GM23338 (cell line): Measurements from ENCODE around the gene SCAF8. TPM values are rescaled to one million over a fixed set of nuclear protein-coding genes. Genes with fewer than 3 reads are reported as not detected.
"Not testable (repeated sequence)": the region's sequence is repeated elsewhere in the genome, so short reads cannot be mapped to it uniquely, and the experiment has no call there.

Experiments used
- ATAC-seq: fragments of 200-7000 bp; cut with Tn5 transposase; 3 replicates; pipeline ENCODE4 v1.9.1; 2020
- DNase-seq: peaks from one replicate; pipeline ENCODE4 v3.0.0-alpha.2; 2015; ENCODE audit warnings: low spot score
- H2AFZ ChIP-seq: fragments of 200-600 bp; sonication (generic); 2 replicates; pipeline ENCODE4 v1.8.0; 2016; ENCODE audit warnings: antibody characterized with exemption, mild to moderate bottlenecking, moderate library complexity
- H3F3A ChIP-seq: fragments of 200-600 bp; sonication (generic); replicated peaks from 2 replicates; pipeline ENCODE4 v1.8.0; 2017; ENCODE audit warnings: antibody characterized with exemption, mixed run types, low read depth
- H3K27ac ChIP-seq: fragments of 200-600 bp; sonication (generic); 2 replicates; pipeline ENCODE4 v1.6.1; 2016; ENCODE audit warnings: low read depth
- H3K27me3 ChIP-seq: fragments of 200-600 bp; sonication (generic); 2 replicates; pipeline ENCODE4 v1.8.0; 2016; ENCODE audit warnings: mild to moderate bottlenecking, mixed run types, moderate library complexity; ENCODE audit not compliant: insufficient read depth
- H3K36me3 ChIP-seq: fragments of 200-600 bp; sonication (generic); 2 replicates; pipeline ENCODE4 v1.8.0; 2016; ENCODE audit warnings: mild to moderate bottlenecking; ENCODE audit not compliant: insufficient read depth
- H3K4me1 ChIP-seq: fragments of 200-600 bp; sonication (generic); 2 replicates; pipeline ENCODE4 v1.8.0; 2016; ENCODE audit warnings: mild to moderate bottlenecking, moderate library complexity; ENCODE audit not compliant: insufficient read depth
- H3K4me2 ChIP-seq: fragments of 200-600 bp; sonication (generic); 2 replicates; pipeline ENCODE4 v1.7.1; 2017; ENCODE audit warnings: mixed run types
- H3K4me3 ChIP-seq: fragments of 200-600 bp; sonication (generic); 2 replicates; pipeline ENCODE4 v1.6.1; 2016; ENCODE audit warnings: mixed run types
- H3K79me2 ChIP-seq: fragments of 200-600 bp; sonication (generic); replicated peaks from 2 replicates; pipeline ENCODE4 v1.8.0; 2017; ENCODE audit warnings: mild to moderate bottlenecking; ENCODE audit not compliant: insufficient read depth
- H3K9me2 ChIP-seq: fragments of 200-600 bp; sonication (generic); 2 replicates; pipeline ENCODE4 v1.8.0; 2017; ENCODE audit not compliant: insufficient read depth
- H4K20me1 ChIP-seq: fragments of 200-600 bp; sonication (generic); replicated peaks from 2 replicates; pipeline ENCODE4 v1.8.0; 2017; ENCODE audit warnings: mild to moderate bottlenecking; ENCODE audit not compliant: insufficient read depth
- H3K27ac Mint-ChIP-seq: 2 replicates; pipeline ENCODE4 v1.8.0; 2020; ENCODE audit warnings: inconsistent platforms, mild to moderate bottlenecking, moderate library complexity, mixed read lengths
- H3K27me3 Mint-ChIP-seq: 3 replicates; pipeline ENCODE4 v1.8.0; 2022; ENCODE audit warnings: low read depth, mild to moderate bottlenecking, moderate library complexity, mixed read lengths, inconsistent platforms; ENCODE audit not compliant: insufficient read depth, poor library complexity
- H3K36me3 Mint-ChIP-seq: 3 replicates; pipeline ENCODE4 v1.8.0; 2021; ENCODE audit warnings: low read depth, mild to moderate bottlenecking, inconsistent platforms, moderate library complexity, mixed read lengths
- H3K4me1 Mint-ChIP-seq: 3 replicates; pipeline ENCODE4 v1.8.0; 2020; ENCODE audit warnings: mild to moderate bottlenecking, inconsistent platforms, mixed read lengths
- H3K4me3 Mint-ChIP-seq: 3 replicates; pipeline ENCODE4 v1.8.0; 2021; ENCODE audit warnings: moderate library complexity, mild to moderate bottlenecking, inconsistent platforms, mixed read lengths
- H3K9me3 Mint-ChIP-seq: 3 replicates; pipeline ENCODE4 v1.8.0; 2020; ENCODE audit warnings: moderate library complexity, mild to moderate bottlenecking, inconsistent platforms, mixed read lengths
- CREB1 ChIP-seq: fragments of 250-450 bp; sonication (Bioruptor Pico); IDR thresholded peaks from 2 replicates; pipeline ENCODE4 v1.5.0; 2020; ENCODE audit warnings: low read depth, mild to moderate bottlenecking, moderate library complexity
- ETS1 ChIP-seq: IDR thresholded peaks from 2 replicates; pipeline ENCODE4 v1.6.1; 2016; ENCODE audit warnings: antibody characterized with exemption
- NANOG ChIP-seq: IDR thresholded peaks from 2 replicates; pipeline ENCODE4 v1.6.1; 2016; ENCODE audit warnings: antibody characterized with exemption, borderline replicate concordance
- REST ChIP-seq: IDR thresholded peaks from one replicate; pipeline ENCODE4 v1.6.1; 2018; ENCODE audit warnings: antibody characterized with exemption; ENCODE audit not compliant: unreplicated experiment
- STAT1 ChIP-seq: IDR thresholded peaks from one replicate; pipeline ENCODE4 v1.6.1; 2016; ENCODE audit warnings: antibody characterized with exemption; ENCODE audit not compliant: unreplicated experiment
- ZNF114 ChIP-seq: fragments of 250-450 bp; sonication (Bioruptor Pico); IDR thresholded peaks from 2 replicates; pipeline ENCODE4 v1.5.0; 2020; ENCODE audit warnings: mild to moderate bottlenecking, moderate library complexity
- ZNF331 ChIP-seq: fragments of 250-450 bp; sonication (Bioruptor Pico); IDR thresholded peaks from 2 replicates; pipeline ENCODE4 v1.5.0; 2020; ENCODE audit warnings: low read depth, mild to moderate bottlenecking, moderate library complexity
- polyA plus RNA-seq: library from polyadenylated mRNA; unstranded; fragments of >200 nt; fragmentation: Nextera tagmentation; extraction: Ambion mirVana; gene quantifications from 2 replicates; pipeline ENCODE4 v1.2.1, GENCODE V29; 2016
- total RNA-seq: library from RNA; depleted of rRNA; stranded (reverse); fragments of >200 nt; shearing (Covaris generic); gene quantifications from 2 replicates; pipeline ENCODE4 v1.2.3, GENCODE V29; 2014

Gene SCAF8
- total and polyA plus RNA-seq, 2 experiments from 2014 or later = 13.8 to 37.9 TPM

GRCh38 chr6:154768280-154768679 lies 35.1 kb downstream of the SCAF8 start:
- Mint-ChIP-seq H3K27me3 (peaks cover 8% of the 10 kb centered on the region), H3K36me3 (peaks cover 4% of the 10 kb centered on the region; the same call in 2 of the 3 replicates), H3K4me3 (no peak overlapping the region), H3K27ac (no peak overlapping the region), H3K4me1 (peaks cover 41% of the 10 kb centered on the region), H3K9me3 (no peaks in the 10 kb centered on the region)
- Histone ChIP-seq H3K9me2 (no peaks in the 10 kb centered on the region; the same call in 1 of the 2 replicates), H3K27ac (no peak overlapping the region), H4K20me1 (peaks cover 62% of the 10 kb centered on the region), H3K4me1 (peaks cover 10% of the 10 kb centered on the region), H3F3A (no peaks in the 10 kb centered on the region), H3K4me3 (no peak overlapping the region), H3K36me3 (no peaks in the 10 kb centered on the region), H3K79me2 (peaks cover 100% of the 10 kb centered on the region), H3K27me3 (no peaks in the 10 kb centered on the region), H2AFZ (no peak overlapping the region), H3K4me2 (no peak overlapping the region)
- TF ChIP-seq ZNF114 (CRISPR knock-in tag) (no peak), NANOG (no peak)
- ATAC-seq = no peak
- no peak for DNase-seq

GRCh38 chr6:154773610-154774089 lies 40.4 kb downstream of the SCAF8 start:
- Histone ChIP-seq H3K4me3 (no peak overlapping the region), H3K4me2 (no peak overlapping the region), H3K4me1 (peaks cover under 1% of the 10 kb centered on the region; the same call in 1 of the 2 replicates), H3F3A (no peaks in the 10 kb centered on the region), H2AFZ (no peak overlapping the region), H3K36me3 (no peaks in the 10 kb centered on the region), H3K79me2 (peaks cover 99% of the 10 kb centered on the region), H3K27me3 (no peaks in the 10 kb centered on the region), H3K27ac (no peak overlapping the region), H4K20me1 (peaks cover 36% of the 10 kb centered on the region), H3K9me2 (no peaks in the 10 kb centered on the region)
- TF ChIP-seq ETS1 (no peak), STAT1 (no peak), ZNF331 (CRISPR knock-in tag) (no peak), CREB1 (CRISPR knock-in tag) (no peak), REST (no peak), ZNF114 (CRISPR knock-in tag) (no peak)
- Mint-ChIP-seq H3K27me3 (peaks cover 11% of the 10 kb centered on the region), H3K36me3 (peaks cover 10% of the 10 kb centered on the region; the same call in 2 of the 3 replicates), H3K9me3 (no peaks in the 10 kb centered on the region), H3K4me1 (peaks cover 14% of the 10 kb centered on the region), H3K27ac (no peak overlapping the region), H3K4me3 (no peak overlapping the region)
- no peak for ATAC-seq
- DNase-seq = no peak

GRCh38 chr6:154779157-154779556 lies 45.9 kb downstream of the SCAF8 start:
- not testable (repeated sequence) for H3K36me3 ChIP-seq, H3K4me1 Mint-ChIP-seq, H3F3A ChIP-seq, H4K20me1 ChIP-seq, H3K27me3 ChIP-seq, H3K27ac Mint-ChIP-seq, H3K4me3 ChIP-seq, H3K4me2 ChIP-seq, H3K4me3 Mint-ChIP-seq, ATAC-seq, H3K27me3 Mint-ChIP-seq, DNase-seq, H3K27ac ChIP-seq, H3K4me1 ChIP-seq, H2AFZ ChIP-seq, H3K9me3 Mint-ChIP-seq, H3K9me2 ChIP-seq
- H3K36me3 Mint-ChIP-seq = peaks cover 25% of the 10 kb centered on the region; the same call in 2 of the 3 replicates
- peaks cover 95% of the 10 kb centered on the region for H3K79me2 ChIP-seq
